Fibroblast of lung (primary cell): Measurements from ENCODE around the gene ZNF575. TPM values are rescaled to one million over a fixed set of nuclear protein-coding genes. Genes with fewer than 3 reads are reported as not detected.
"Not testable (repeated sequence)": the region's sequence is repeated elsewhere in the genome, so short reads cannot be mapped to it uniquely, and the experiment has no call there.

Source experiments
- DNase-seq, 2 donors: peaks; one replicate each; pipeline versions ENCODE4 v3.0.0 to v3.0.0-alpha.2; 2010; ENCODE audit warnings: low read depth in 2 of 2
- H2AFZ ChIP-seq: 2 replicates; pipeline ENCODE4 v1.5.1; 2012; ENCODE audit warnings: low read length, control low read depth, inconsistent platforms
- H3K27ac ChIP-seq: 2 replicates; pipeline ENCODE4 v1.5.1; 2011; ENCODE audit warnings: low read length, control low read depth; ENCODE audit not compliant: insufficient read depth
- H3K27me3 ChIP-seq: 2 replicates; pipeline ENCODE4 v1.5.1; 2011; ENCODE audit warnings: mild to moderate bottlenecking, low read length; ENCODE audit not compliant: control insufficient read depth, insufficient read depth
- H3K36me3 ChIP-seq: 2 replicates; pipeline ENCODE4 v1.5.1; 2011; ENCODE audit warnings: low read length; ENCODE audit not compliant: control insufficient read depth, insufficient read depth
- H3K4me1 ChIP-seq: 2 replicates; pipeline ENCODE4 v1.5.1; 2011; ENCODE audit warnings: low read length; ENCODE audit not compliant: control insufficient read depth, insufficient read depth; ENCODE audit errors: extremely low read depth
- H3K4me2 ChIP-seq: 2 replicates; pipeline ENCODE4 v1.5.1; 2011; ENCODE audit warnings: low read length, control low read depth; ENCODE audit not compliant: insufficient read depth; ENCODE audit errors: extremely low read depth
- H3K4me3 ChIP-seq, 4 experiments: fragments of 200-600 bp in 1 of 4; sonication (generic) in 1 of 4; replicated peaks in 1 of 4; 2 replicates each; pipeline ENCODE4 v1.5.1; 2011 to 2016; ENCODE audit warnings: low read length in 4 of 4, low read depth in 3 of 4, mild to moderate bottlenecking in 3 of 4, control low read depth in 2 of 4, inconsistent platforms in 1 of 4, mixed read lengths in 1 of 4; ENCODE audit not compliant: insufficient read depth in 1 of 4; ENCODE audit errors: control extremely low read depth in 1 of 4
- H3K79me2 ChIP-seq: 2 replicates; pipeline ENCODE4 v1.5.1; 2012; ENCODE audit warnings: mild to moderate bottlenecking, low read length, inconsistent platforms; ENCODE audit not compliant: control insufficient read depth, insufficient read depth
- H3K9ac ChIP-seq: 2 replicates; pipeline ENCODE4 v1.5.1; 2011; ENCODE audit warnings: mild to moderate bottlenecking, low read length, control low read depth; ENCODE audit not compliant: insufficient read depth
- H3K9me3 ChIP-seq: 2 replicates; pipeline ENCODE4 v1.5.1; 2012; ENCODE audit warnings: low read depth, low read length; ENCODE audit not compliant: control insufficient read depth, insufficient read depth
- H4K20me1 ChIP-seq: 2 replicates; pipeline ENCODE4 v1.5.1; 2011; ENCODE audit warnings: low read length; ENCODE audit not compliant: control insufficient read depth, insufficient read depth; ENCODE audit errors: extremely low read depth
- EZH2 ChIP-seq: IDR thresholded peaks from 2 replicates; pipeline ENCODE4 v1.5.1; 2012; ENCODE audit warnings: low read length, control low read depth, mild to moderate bottlenecking; ENCODE audit errors: missing control alignments
- polyA plus RNA-seq, 2 donors: library from polyadenylated mRNA; depleted of rRNA in 1 of 2; stranded (reverse) in 1 of 2; unstranded in 1 of 2; fragments of >200 nt; gene quantifications; 2 replicates each; pipeline ENCODE4 v1.2.1, GENCODE V29; 2011 to 2012; ENCODE audit warnings: missing spikeins in 1 of 2
- total RNA-seq: library from RNA; depleted of rRNA; stranded (reverse); fragments of >200 nt; gene quantifications from 2 replicates; pipeline ENCODE4 v1.2.1, GENCODE V29; 2014
- TF ChIP-seq, protein P1 (sequence below), 2 donors: IDR thresholded peaks in 1 of 2; conservative IDR thresholded peaks in 1 of 2; 1 replicate in 1 of 2; 2 replicates in 1 of 2; pipeline ENCODE4 v1.5.1; 2011 to 2012; ENCODE audit warnings: low read length in 2 of 2, control low read depth in 1 of 2, inconsistent platforms in 1 of 2, low read depth in 1 of 2, mild to moderate bottlenecking in 1 of 2

ZNF575 gene
- total and polyA plus RNA-seq, 2 donors (not counting 1 experiment from before 2014, with no cell fraction given): 0.27 to 0.33 TPM

- no peak overlapping the region for H3K27ac ChIP-seq
- no peaks in the 10 kb centered on the region for H3K79me2 ChIP-seq
- H4K20me1 ChIP-seq: no peaks in the 10 kb centered on the region
- no peak overlapping the region for H3K4me2 ChIP-seq
- no peaks in the 10 kb centered on the region for H3K27me3 ChIP-seq
- DNase-seq: no peak
- H3K9me3 ChIP-seq: no peaks in the 10 kb centered on the region
- no peak overlapping the region for H2AFZ ChIP-seq
- peaks cover 15% of the 10 kb centered on the region for H3K36me3 ChIP-seq
- TF ChIP-seq, protein P1, sequence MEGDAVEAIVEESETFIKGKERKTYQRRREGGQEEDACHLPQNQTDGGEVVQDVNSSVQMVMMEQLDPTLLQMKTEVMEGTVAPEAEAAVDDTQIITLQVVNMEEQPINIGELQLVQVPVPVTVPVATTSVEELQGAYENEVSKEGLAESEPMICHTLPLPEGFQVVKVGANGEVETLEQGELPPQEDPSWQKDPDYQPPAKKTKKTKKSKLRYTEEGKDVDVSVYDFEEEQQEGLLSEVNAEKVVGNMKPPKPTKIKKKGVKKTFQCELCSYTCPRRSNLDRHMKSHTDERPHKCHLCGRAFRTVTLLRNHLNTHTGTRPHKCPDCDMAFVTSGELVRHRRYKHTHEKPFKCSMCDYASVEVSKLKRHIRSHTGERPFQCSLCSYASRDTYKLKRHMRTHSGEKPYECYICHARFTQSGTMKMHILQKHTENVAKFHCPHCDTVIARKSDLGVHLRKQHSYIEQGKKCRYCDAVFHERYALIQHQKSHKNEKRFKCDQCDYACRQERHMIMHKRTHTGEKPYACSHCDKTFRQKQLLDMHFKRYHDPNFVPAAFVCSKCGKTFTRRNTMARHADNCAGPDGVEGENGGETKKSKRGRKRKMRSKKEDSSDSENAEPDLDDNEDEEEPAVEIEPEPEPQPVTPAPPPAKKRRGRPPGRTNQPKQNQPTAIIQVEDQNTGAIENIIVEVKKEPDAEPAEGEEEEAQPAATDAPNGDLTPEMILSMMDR (conservative IDR thresholded peaks at IDR 0.05 in 1 of 2, IDR thresholded peaks at IDR 0.05 in 1 of 2; ENCODE audit: low read depth in 1 of 2, low read length in 2 of 2): no peak
- no peak for TF ChIP-seq EZH2
- no peak overlapping the region for H3K4me3 ChIP-seq
- no peak overlapping the region for H3K9ac ChIP-seq
- H3K4me1 ChIP-seq: no peaks in the 10 kb centered on the region
Measured at GRCh38 chr19:43546581-43546980, 13.6 kb downstream of the ZNF575 start.

DNA sequence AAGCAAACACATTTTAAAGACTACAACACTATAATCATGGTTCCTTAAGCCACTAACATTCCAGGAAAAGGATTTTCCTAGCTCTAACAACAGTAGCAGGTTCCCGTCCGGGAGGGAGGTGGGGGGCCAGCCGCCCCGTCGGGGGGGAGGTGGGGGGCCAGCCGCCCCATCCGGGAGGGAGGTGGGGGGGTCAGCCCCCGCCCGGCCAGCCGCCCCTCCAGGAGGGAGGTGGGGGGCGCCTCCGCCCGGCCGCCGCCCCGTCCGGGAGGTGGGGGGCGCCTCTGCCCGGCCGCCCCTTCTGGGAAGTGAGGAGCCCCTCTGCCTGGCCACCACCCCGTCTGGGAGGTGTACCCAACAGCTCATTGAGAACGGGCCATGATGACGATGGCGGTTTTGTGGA lies 14.9 kb downstream of the ZNF575 start:
- H3K27ac ChIP-seq, H3K4me1 ChIP-seq, H3K4me2 ChIP-seq, H2AFZ ChIP-seq, H3K9me3 ChIP-seq, H4K20me1 ChIP-seq, DNase-seq, H3K4me3 ChIP-seq, H3K27me3 ChIP-seq, H3K79me2 ChIP-seq, H3K9ac ChIP-seq: not testable (repeated sequence)
- H3K36me3 ChIP-seq: peaks cover 20% of the 10 kb centered on the region

- Histone ChIP-seq H2AFZ (no peak overlapping the region), H3K27ac (no peak overlapping the region), H3K4me1 (no peaks in the 10 kb centered on the region), H3K4me2 (no peak overlapping the region), H4K20me1 (no peaks in the 10 kb centered on the region), H3K4me3 (no peak overlapping the region), H3K79me2 (no peaks in the 10 kb centered on the region), H3K36me3 (peaks cover 17% of the 10 kb centered on the region), H3K9me3 (no peaks in the 10 kb centered on the region), H3K9ac (no peak overlapping the region), H3K27me3 (no peaks in the 10 kb centered on the region)
- no peak for DNase-seq
- TF ChIP-seq EZH2: no peak
- TF ChIP-seq, protein P1 (conservative IDR thresholded peaks at IDR 0.05 in 1 of 2, IDR thresholded peaks at IDR 0.05 in 1 of 2; ENCODE audit: low read depth in 1 of 2, low read length in 2 of 2): no peak
Measured at GRCh38 chr19:43548706-43549105, 15.7 kb downstream of the ZNF575 start.
